H7 (cell line): Measurements from ENCODE around the gene SCTR. TPM values are rescaled to one million over a fixed set of nuclear protein-coding genes. Genes with fewer than 3 reads are reported as not detected.

ENCODE experiments used
- DNase-seq: peaks from one replicate; pipeline ENCODE4 v3.0.0; 2012
- H3K27me3 ChIP-seq: 2 replicates; pipeline ENCODE4 v1.6.0; 2011; ENCODE audit warnings: mild to moderate bottlenecking, low read length; ENCODE audit not compliant: control insufficient read depth, insufficient read depth
- H3K36me3 ChIP-seq: replicated peaks from 2 replicates; pipeline ENCODE4 v1.5.1; 2011; ENCODE audit warnings: low read length; ENCODE audit not compliant: control insufficient read depth, insufficient read depth
- H3K4me3 ChIP-seq: 2 replicates; pipeline ENCODE4 v1.5.1; 2011; ENCODE audit warnings: low read depth, mild to moderate bottlenecking, control low read depth, low read length, moderate library complexity; ENCODE audit not compliant: insufficient read depth
- total RNA-seq: library from RNA; depleted of rRNA; stranded (reverse); fragments of >200 nt; shearing (Covaris generic); gene quantifications from 2 replicates; pipeline ENCODE4 v1.2.3, GENCODE V29; 2014

Gene SCTR
- total RNA-seq, 1 experiment from 2014 or later, result not detected

DNA sequence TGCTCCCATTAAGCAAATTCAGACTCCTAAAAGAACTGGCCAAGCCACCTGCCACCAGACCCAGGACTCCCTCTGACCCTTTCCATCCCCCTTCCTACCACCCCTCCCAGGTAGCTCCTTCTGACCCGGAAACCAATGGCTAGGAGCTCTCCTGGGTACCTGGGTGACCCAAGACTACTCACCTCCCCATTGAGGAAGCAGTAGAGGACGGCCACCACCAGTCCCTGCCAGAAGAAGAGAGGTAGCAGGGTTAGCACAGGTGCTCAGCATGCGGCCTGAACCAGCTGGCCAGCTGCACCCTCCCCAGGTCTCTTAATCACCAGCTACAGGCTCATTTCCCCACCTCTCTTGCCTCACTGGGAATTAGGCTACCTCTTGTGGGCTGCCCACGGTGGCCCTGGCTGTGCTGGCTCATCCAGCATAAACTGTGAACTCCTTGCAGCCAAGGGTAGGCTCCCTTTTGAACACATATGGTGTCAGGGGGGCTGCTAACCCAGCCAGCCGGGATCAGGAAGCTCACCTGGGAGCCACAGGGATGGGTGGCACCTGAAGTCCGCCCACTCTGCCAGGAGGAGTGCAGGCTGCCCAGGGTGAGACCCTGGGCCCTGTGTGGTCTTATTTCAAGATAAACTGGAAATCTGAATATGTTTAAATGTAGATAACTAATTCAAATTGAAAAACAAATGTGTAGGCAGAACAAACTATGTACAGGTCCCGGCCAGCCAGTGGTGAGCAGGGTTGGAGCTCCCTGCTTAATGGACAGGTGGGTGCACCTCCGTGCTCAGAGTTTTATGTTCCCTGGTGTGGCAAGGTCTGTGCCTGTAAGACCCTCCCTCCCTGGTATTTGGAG is 82.7 kb downstream of the SCTR start:
- Histone ChIP-seq H3K4me3 (no peak overlapping the region), H3K36me3 (no peaks in the 10 kb centered on the region), H3K27me3 (no peaks in the 10 kb centered on the region)
- peak; percentile 27 for DNase-seq

DNA sequence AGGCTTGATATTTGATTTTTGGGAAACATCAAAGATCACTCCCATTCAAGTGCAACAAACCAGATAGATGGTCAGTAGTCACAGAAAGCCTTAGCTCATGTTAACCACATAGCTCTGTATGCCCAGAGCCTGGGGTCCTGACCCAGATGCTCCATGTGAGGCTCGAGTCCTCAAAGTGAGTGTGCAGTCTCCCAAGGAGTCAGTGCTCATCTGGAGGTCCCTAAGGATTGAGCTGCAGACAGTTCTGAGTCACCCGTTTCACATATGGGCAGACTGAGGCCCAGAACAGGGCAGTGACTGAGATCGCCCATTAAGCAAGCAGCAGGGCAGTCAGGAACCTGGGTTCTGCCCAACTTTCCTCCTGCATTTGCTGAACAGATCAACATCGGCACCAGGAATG is 83.4 kb downstream of the SCTR start:
- no peak for DNase-seq
- Histone ChIP-seq H3K4me3 (no peak overlapping the region), H3K27me3 (no peaks in the 10 kb centered on the region), H3K36me3 (no peaks in the 10 kb centered on the region)

DNA sequence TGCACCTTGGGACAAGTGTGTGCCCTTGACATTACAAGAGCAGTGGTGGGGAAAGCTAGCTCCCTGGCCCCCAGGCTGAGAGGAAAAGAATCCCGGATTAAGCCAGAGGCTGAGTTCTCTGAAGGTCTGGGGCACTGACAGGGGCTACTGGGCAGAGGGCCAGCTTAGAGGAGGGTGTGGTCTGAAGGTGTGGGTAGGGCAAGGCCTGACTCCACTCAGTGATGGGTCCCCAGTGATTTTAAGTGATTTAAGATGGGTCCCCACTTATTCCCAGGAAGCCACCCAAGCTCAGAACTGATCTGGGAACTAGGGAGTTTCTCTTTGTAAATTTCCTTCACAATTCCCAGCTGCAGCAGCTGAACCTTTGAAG is 83.8 kb downstream of the SCTR start:
- no peak overlapping the region for H3K4me3 ChIP-seq
- no peaks in the 10 kb centered on the region for H3K27me3 ChIP-seq
- no peaks in the 10 kb centered on the region for H3K36me3 ChIP-seq
- DNase-seq, result peak; percentile 18

DNA sequence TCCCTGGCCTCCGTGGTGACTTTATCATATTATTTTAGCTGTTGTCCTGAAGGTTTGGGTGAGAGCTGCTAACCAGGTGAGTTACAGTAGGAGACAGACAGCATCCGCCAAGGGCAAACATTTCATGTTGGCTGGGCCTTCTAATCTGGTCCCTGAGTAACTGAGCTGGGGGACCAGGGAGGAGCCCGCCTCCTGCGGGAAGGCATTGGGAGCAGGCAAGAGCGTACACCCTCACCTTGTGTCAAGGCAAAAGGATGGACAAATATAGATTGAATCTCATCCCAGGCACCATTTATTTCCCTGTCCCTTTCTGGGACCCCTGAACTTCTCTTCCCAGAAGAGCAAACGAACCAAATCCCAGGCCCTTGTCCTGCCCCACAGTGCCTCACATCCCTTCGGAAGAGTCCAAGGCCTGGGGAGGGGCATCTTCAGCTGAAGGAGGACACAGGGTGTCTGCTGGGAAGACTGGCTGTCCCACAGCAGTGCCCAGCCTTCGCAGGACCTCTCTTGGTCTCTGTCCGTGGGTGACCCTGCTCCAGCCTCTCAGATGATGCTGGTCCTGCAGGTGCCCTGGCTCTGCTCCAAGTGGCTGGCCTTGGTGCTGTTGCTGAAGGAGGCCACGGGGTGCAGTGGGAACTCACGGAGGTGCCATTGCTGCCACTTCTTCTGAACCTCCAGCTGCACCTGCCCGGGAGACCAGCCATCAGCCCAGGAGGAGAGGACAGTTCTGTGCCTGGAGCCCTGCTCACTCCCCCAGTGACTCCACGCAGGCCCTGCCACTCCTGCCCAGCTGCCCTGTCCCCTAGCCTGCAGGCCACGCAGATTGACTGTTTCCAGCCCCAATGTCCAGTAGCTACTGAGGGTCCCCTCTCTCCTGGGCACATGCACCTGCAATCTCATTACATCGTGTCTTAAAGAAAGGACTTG is 84.4 kb downstream of the SCTR start:
- peak; percentile 22 for DNase-seq
- no peak overlapping the region for H3K4me3 ChIP-seq
- no peaks in the 10 kb centered on the region for H3K27me3 ChIP-seq
- no peaks in the 10 kb centered on the region for H3K36me3 ChIP-seq

DNA sequence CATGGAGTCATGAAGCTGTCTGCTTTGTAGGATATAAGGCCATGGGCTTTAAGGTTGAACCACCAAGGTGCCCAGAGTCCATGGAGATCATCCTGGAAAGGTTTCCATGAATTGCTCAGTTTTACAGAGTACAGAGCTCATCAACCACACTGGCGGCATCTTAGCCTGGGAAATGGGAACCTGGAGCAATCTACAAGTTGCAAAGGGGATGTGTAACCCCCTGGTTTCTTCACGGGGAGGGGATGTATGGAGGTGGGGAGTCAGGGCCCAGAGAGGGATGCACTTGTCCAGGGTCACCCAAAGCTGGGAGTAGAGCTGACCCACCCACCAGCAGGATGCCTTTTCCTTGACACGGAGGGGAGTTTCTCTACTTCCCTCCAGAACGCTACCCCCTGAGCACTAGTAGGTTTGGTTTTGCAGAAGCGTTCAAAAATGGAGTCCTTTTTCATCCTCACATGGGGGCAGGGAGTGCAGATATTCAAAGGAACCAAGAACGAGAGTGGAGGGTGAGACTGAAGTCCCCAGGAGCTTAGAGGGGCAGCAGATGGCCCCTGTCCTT is 85.5 kb downstream of the SCTR start:
- no peaks in the 10 kb centered on the region for H3K27me3 ChIP-seq
- DNase-seq, result no peak
- no peak overlapping the region for H3K4me3 ChIP-seq
- no peaks in the 10 kb centered on the region for H3K36me3 ChIP-seq

DNA sequence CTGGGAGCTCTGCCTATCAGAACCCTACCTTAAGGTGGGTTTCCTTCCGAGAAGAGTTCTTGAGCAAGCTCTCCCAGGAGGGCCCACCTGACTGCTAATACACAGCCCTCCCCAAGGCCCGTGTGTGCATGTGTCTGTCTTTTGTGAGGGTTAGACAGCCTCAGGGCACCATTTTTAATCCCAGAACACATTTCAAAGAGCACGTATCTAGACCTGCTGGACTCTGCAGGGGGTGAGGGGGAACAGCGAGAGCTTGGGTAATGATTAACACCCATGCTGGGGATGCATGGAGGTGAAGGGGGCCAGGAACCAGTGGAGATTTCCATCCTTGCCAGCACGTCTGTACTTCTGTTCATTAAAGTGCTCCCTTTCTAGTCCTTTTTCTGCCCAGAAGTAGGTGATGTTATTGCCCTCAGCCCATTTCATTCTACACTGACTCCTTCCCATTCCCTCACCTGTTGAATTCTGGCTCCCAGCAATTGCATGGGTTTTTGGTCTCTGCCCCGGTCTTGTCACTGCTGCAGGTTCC is 86.1 kb downstream of the SCTR start:
- Histone ChIP-seq H3K4me3 (no peak overlapping the region), H3K27me3 (no peaks in the 10 kb centered on the region; the same call in 1 of the 2 replicates), H3K36me3 (no peaks in the 10 kb centered on the region)
- peak; percentile 14 for DNase-seq

DNA sequence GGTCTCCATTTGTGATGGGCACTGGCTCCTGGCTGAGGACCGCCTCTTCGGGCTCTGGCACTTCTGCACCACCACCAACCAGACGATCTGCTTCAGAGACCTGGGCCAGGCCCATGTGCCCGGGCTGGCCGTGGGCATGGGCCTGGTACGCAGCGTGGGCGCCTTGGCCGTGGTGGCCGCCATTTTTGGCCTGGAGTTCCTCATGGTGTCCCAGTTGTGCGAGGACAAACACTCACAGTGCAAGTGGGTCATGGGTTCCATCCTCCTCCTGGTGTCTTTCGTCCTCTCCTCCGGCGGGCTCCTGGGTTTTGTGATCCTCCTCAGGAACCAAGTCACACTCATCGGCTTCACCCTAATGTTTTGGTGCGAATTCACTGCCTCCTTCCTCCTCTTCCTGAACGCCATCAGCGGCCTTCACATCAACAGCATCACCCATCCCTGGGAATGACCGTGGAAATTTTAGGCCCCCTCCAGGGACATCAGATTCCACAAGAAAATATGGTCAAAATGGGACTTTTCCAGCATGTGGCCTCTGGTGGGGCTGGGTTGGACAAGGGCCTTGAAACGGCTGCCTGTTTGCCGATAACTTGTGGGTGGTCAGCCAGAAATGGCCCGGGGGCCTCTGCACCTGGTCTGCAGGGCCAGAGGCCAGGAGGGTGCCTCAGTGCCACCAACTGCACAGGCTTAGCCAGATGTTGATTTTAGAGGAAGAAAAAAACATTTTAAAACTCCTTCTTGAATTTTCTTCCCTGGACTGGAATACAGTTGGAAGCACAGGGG is 87.1 kb downstream of the SCTR start:
- H3K36me3 ChIP-seq, result no peaks in the 10 kb centered on the region
- peaks cover 2% of the 10 kb centered on the region; the same call in 1 of the 2 replicates for H3K27me3 ChIP-seq
- no peak overlapping the region for H3K4me3 ChIP-seq
- peak; percentile 18 for DNase-seq

DNA sequence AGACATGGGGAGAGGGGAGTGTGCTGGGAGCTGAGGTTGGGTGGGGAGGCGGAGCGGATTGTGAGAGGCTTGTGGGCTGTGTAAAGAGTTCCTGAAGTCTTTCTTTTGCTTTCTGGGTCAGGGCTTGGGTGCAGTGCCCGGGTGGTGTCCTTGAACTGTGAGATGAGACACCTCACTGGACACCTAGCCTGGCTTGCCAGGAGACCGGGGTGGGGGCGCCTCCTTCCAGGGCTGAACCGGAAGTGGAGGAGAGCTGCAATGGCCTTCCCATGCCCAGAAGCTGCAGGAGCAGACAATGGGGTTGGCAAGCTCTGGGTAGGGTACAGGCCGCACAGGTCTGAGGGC is 88.4 kb downstream of the SCTR start:
- H3K4me3 ChIP-seq, result no peak overlapping the region
- DNase-seq, result no peak

DNA sequence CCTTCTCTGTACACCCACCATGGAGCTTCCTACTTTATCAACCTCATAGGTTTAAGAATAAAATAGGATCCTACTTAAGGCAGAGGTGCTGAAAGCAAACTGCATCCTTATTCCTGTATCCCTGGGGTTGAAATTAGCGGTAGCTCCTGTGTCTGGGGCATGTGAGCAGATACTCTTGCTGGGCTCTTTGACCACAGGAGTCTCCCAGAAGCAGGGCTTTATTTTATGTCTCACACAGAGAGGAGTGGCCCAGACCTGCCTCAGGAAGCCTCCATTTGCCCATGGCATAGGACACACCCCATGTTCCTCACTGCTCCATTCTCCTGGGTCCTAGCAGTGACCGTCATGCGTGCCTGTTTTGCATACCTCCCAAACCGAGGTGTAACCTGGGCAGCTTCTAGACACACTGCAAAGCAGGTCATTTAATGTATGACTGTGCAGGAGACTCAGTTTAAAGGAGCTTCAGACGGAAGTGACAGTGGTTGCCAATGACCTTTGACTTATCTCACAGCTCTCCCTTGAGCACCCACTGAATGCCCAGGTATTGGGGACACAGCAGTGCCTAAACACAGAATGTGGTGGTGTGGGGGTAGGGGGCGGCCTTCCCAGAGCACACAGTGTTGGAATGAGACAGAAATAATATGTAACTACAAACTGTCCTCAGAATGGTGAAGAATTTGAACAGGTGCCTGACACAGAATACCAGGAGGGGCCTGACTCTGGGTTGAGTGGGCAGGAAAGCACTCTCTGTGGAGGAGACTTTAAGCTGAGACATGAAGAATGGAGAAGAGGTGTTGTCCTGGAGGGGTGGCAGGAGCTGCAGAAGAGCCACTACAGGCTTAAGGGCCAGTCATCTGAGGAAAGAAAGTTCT is 89.0 kb downstream of the SCTR start:
- no peak overlapping the region for H3K4me3 ChIP-seq

More for the DNA sequence above, 88.4 kb downstream of the SCTR start:
- Histone ChIP-seq H3K27me3 (peaks cover 2% of the 10 kb centered on the region; the same call in 1 of the 2 replicates), H3K36me3 (no peaks in the 10 kb centered on the region)

DNA sequence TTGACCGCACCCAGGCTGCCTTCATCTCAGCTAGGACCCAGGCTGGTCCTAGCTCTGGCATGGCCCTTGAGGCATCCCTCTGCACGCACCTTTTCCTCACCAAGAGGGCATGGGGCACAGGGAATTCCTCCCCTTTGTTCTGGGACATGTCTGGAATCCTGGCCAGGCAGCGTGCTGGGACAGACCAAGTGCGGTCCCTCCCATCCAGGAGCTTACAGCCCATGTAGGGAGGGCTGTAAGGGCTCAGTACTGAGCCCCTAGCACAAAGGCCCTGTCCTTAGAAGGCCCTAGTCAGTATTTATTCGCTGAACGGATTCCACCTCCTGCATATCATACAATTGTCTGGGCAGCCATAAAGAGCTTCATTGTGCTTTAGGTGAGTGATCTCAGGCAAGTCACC is 89.6 kb downstream of the SCTR start:
- DNase-seq, result peak; percentile 54
- Histone ChIP-seq H3K36me3 (no peaks in the 10 kb centered on the region), H3K27me3 (peaks cover 2% of the 10 kb centered on the region; the same call in 1 of the 2 replicates), H3K4me3 (no peak overlapping the region)

More for the DNA sequence above, 89.0 kb downstream of the SCTR start:
- H3K27me3 ChIP-seq, result peaks cover 2% of the 10 kb centered on the region; the same call in 1 of the 2 replicates
- H3K36me3 ChIP-seq, result no peaks in the 10 kb centered on the region
- DNase-seq, result no peak

DNA sequence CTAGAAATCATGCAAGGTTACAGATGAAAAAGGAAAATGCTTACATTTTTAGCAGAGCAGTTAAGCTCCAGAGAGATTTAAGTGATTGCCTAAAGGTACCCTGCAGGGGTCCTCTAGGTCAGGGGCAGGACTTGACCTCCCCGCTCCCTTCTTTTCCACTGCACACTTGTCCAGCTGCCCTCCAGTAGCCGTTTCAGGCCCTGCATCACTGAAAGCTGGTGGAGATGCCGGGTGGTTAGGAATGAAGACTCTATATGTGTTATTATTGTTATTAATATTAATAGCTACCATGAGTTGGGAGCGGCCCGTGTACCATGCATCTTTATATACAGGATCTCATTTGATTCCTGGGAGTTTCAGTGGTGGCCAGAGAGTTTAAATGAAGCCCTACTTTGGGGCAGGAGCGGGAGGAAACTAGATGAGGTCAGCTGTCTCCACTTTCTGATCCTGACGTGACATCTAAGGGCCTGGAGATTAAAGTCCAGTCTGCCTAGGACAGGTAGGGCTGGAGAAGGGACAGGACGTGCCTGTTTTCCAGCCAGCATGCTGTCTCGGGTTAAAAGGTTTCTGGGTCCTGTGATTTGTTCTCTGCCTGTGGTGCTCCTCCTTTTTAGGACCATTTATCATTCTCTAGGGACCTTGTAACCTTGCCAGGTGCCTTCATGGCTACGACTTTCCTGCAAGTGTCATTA is 90.5 kb downstream of the SCTR start:
- Histone ChIP-seq H3K27me3 (peaks cover 3% of the 10 kb centered on the region; the same call in 1 of the 2 replicates), H3K36me3 (no peaks in the 10 kb centered on the region), H3K4me3 (no peak overlapping the region)
- no peak for DNase-seq

DNA sequence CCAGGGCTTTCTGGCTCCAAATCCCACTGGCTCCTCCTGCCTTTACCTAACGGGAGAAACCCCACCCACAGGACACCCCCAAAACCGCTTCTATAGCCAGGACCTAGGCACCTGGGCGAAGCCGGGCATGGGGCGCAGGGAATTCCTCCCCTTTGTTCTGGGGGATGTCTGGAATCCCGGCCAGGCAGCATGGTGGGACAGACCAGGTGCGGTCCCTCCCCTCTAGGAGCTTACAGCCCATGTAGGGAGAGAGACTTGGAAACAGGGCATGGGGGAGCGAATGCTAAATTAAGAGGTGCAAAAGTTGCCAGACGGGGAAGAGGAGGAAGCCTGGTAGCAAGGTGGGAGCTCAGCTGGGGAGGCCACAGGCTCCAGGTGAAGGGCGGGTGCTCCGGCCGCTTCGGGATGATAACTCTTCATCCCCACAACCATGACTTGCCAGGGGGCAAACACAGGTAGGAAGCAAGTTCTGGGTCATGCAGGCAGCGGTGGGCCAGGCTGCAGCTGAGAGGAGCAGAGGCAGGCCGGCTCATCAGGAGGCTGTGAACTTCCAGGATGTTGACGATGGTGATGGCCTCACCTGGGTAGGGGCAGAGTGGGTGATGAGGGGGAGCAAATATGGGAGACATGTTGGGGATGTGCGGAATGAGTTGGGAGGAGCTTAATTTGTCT is 91.3 kb downstream of the SCTR start:
- Histone ChIP-seq H3K4me3 (peak overlapping the region; percentile 71), H3K27me3 (peaks cover 6% of the 10 kb centered on the region; the same call in 1 of the 2 replicates), H3K36me3 (no peaks in the 10 kb centered on the region)
- DNase-seq, result peak; percentile 67
